GM21447 (cell line): Measurements from ENCODE around the gene ADRB2.
A peak's percentile ranks its signal among the peaks of the same experiment; 100 is the strongest.
"Not testable (repeated sequence)": the region's sequence is repeated elsewhere in the genome, so short reads cannot be mapped to it uniquely, and the experiment has no call there.

Source experiments
- ATAC-seq: cut with Tn5 transposase; IDR thresholded peaks from one replicate; pipeline ENCODE4 v1.9.1; 2021; ENCODE audit not compliant: unreplicated experiment

Gene ADRB2

DNA sequence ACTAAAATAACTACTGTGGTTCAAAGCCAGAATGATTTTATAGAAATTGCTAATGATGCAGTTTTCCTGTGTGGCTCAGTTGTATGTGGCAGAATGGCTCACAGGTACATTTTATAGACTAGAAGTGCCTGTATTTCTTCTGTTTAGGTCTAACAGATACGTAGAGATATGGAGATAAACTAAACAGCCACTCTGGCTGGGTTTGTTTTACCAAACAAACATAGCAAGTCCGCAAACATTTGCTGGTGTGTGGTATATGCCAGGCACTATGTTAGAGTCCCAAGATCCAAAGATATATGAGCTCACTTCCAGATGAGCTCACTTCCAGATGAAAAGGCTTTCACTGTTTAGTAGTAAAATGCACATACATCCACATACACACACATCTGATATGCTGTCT is 24.4 kb downstream of the ADRB2 start:
- no peak for ATAC-seq

DNA sequence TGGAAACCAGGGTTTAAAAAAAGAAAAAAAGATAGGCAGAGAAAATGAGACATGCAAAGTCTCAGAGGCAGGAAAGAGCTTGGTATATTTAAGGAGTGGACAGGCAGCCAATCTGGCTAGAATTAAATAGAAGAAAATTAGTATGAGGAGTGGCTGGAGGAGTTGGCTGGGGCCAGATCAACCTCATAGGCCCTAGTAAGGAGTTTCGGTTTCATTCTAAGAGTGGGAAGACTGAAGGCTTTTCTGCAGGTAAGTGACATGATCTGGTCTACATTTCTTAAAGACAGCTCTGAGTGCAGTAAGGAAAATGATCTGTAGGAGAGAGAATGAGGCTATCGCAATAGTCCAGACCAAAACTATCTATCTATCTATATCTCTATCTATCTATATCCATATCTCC is 27.5 kb downstream of the ADRB2 start:
- peak; percentile 53 for ATAC-seq

DNA sequence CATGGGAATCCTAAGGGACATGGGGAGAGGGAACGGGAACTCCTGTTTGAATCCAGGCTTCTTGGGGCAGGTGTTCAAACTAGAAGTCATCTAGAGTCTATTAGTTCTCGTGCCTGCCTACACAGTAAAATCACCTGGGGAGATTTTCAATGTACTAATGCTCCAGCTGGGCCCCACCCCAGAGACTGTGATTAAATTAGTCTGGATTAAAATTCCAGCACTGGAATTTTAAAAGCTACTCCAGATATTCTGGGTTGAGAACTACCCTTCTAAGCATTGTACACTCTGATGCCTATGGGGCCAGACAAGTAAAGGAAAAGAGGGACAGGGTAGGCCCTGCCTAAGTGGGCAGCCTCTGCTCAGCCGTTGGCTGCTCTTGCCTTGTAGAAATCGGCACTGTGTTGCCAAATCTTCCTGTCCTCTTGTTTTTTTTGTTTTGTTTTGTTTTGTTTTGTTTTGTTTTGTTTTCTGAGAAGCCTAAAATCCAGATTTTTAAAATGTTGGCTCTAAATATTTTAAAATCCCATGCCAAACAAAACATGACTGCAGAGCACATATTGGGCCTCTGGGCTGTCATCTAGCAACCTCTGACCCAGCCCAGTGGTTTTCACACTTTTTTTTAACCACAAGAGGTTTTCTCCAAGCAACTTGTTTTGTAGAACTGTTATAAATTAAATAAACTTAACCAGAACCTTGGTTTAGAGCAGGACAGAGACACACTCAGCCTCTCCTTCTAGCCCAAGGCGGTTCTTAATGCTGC is 29.0 kb downstream of the ADRB2 start:
- no peak for ATAC-seq

DNA sequence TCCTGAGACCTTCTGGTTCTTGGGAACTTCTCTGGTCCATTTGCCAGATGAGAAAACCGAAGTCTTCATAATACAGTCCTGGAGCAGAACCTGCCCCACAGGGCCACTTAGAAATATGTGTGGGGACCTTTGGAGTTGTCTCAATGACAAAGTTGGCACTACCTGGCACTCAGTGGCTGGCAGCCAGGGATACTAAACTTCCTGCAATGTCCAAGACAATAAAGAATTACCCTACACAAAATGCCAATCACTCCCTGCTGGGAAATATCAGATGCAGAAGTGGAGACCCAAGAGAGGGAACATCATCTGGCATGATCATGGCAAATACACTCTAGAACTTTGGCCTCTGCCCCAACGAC is 29.6 kb downstream of the ADRB2 start:
- no peak for ATAC-seq

DNA sequence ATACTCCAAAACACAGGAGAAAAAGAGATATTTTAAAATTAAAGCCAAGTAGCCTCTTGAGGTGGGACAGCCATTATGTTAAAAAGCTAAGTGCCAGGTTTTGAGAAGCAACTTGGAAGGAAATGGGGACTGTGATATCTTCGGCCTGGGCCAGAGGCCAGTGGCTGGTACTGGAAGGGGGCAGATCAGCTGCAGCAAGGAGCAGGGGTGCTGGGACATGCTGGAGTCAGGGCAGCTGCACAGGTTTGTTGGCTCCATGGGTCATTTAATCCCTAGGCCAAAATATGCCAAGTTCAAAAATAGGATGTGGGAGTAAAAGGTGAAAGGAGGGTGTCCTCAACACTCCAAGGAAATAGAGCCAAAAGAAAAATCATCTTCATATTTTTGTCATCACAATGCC is 30.0 kb downstream of the ADRB2 start:
- no peak for ATAC-seq

DNA sequence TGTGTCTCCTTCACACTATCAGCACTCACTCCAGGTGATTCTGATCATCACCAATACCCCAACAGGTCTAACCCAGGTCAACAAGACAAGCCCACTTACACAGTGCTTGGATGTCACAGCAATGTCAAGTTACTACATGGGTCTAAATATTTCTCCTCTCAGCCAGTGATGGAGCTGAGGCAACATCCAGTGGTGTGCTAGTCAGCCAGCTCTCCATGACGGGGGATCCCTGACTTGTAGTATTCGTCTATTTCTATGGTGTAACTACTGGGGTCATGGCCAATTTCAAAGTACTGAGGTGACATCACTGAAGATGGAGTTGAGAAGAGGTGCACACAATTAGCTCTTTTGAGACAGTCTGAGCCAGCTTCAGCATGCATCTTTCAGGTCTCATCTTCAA is 31.1 kb downstream of the ADRB2 start:
- ATAC-seq: no peak

DNA sequence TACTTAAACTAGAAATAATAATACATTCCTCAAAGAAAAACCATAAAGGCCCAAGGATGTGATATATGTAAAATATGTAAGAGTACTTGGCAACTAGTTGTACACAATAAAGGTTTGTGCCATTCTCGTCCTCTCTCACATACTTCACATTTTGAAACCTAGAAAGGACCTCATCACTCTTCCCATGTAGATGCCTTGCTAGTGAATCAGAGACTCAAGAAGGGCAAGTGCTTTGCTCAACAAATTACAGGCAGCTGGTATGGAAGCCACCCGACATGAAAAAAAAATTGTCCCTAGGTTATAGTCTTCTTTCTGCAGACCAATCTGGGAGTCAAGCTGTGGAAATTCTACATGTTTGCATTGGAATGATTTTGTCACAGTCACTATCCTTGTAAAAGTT is 31.7 kb downstream of the ADRB2 start:
- no peak for ATAC-seq

DNA sequence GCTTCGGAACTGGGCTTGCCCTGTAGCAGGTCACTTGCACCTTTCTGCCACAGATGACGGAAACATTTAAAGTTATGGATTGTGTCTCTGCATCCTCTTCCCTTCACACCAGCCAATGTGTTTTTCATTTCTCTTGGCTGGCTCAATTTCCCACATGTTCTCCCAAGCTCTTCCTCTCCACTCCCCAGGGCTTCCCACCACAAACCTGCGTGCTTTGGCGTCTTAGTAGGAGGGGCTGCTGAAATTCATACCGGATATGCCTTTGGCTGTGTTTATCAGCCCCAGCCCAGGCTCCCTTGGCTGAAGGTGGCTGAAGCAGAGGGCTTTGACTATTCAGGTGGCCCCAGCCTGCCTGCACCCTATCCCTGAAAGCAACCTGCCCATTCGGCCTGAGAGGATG is 32.1 kb downstream of the ADRB2 start:
- no peak for ATAC-seq

DNA sequence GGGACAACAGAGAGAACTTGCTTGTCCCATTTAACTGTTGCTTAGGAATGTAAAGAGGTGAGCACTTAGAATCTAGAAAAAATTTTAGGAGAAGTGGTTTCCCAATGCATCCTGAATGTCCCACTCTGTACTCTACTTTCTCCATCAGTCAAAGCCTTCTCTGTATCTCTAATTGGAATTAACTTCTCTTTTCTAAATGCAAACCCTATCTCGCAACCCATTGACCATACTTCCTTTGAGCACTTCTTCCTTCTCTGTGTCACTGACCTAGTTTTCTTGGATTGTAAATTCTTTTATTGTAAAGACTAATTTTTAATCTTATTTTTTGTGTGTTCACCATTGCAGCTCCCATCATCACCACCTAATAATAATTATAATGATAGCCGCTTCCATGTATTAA is 33.3 kb downstream of the ADRB2 start:
- ATAC-seq: no peak

DNA sequence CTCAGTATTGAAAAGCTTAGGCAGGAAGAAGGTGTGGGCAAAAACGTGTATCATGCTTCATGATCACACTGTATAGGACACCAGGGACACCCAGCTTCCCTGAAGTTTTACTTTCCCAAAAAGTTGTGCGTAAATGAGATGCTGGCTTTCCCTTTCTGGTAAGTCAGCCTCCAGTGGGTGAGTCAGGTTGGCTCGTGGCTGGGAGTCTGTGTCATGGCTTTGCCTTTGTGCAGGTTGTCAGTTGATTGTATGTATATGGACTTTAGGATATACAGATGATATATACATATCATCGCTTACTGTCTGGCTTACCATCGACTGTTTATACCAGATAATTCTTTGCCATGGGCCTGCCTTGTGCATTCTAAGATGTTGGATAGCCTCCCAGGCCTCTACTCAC is 34.2 kb downstream of the ADRB2 start:
- no peak for ATAC-seq

DNA sequence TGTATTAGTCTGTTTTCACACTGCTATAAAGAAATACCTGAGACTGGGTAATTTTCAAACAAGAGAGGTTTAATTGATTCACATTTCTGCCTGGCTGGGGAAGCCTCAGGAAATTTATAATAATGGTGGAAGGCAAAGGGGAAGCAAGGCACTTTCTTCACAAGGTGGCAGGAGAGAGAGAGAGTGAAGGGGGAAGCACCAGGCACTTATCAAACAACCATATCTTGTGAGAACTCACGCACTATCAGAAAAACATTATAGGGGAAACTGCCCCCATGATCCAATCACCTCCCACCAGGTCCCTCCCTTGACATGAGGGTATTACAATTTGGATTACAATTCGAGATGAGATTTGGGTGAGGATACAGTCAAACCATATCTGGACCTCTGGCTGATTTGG is 34.7 kb downstream of the ADRB2 start:
- ATAC-seq: no peak

DNA sequence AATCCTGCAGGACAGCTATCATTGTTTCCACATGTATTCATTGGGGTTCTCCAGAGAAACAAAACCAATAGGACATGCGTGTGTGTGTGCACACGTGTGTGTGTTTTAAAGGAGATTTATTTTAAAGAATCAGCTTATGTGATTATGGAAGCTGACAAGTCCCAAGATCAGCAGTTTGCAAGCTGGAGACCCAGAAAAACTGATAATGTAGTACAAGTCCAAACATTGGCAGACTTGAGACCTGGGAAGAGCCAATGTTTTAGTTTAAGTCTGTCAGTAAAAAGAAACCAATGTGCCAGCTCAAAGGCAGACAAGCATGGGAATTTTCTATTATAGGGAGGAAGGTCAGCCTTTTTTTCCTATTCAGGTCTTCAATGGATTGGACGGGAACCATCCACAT is 35.3 kb downstream of the ADRB2 start:
- ATAC-seq: no peak

DNA sequence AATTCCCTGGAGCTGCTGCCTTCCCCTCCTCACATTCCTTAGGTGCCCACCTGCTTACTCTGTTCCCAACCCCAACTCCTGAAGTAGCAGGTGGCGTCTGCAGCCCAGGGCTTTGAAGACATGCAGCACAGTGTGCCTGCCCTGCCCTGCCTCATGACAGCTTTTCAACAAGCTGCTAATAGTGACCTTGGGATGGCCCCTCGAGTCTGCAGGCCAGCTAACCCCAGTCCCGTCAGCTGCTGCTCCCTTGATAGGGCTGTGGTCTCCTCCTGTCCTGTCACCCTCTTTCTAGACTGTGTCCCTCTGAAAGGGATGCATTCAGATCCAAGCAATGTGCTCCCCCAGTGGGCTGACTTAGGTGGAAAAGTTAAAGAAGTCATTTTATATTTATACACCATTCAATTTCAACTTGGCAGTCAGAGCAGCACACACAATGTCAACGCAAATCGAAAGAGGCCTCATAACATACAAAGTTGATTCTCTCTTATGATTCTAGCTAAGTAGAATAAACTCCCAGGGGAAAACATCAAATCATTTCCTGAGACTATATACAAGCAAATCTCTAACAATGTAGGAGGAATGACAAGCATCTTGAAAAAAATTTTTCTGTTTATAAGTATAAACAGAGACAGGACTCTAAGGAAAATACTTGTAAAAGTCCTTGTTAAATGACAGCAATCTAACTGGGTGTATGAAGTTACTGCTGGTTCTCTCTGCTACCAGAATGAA is 37.9 kb downstream of the ADRB2 start:
- ATAC-seq: no peak

DNA sequence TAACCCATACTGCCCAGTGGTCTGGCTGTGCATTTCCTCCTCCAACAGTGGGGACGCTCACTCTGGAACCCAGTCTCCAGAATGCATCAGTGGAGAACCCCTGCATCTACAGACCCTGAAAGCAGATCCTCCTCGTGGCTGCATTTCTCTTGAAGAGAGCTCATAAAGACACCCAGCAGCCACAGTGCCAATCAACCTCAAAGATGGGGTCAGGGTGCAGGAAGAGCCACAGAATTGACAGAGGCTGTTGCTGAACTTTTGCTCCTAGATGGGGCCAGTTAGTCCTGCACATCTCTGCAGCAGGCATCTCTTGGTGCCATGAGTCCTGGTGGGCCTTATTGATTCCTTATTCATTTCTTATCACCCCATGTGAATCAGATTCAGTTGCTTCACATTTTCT is 39.6 kb downstream of the ADRB2 start:
- no peak for ATAC-seq

DNA sequence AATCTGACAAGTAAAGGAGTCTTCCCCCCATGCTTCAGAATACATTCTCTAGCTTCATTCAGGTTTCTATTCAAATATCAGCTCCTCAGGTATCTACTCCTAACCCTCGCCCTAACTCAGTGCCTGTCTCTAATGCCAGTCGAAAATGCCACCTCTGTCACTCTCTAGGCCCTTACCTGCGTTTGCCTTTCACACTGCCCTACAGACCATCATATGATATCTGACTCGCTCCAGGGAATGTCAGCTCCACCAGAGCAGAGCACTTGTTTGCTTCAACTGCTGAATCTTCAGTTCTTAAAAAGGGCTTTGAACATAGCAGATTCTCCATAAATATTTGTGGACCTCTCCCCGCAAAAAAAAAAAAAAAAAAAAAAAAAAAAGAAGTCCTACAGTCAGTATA is 46.7 kb downstream of the ADRB2 start:
- no peak for ATAC-seq

DNA sequence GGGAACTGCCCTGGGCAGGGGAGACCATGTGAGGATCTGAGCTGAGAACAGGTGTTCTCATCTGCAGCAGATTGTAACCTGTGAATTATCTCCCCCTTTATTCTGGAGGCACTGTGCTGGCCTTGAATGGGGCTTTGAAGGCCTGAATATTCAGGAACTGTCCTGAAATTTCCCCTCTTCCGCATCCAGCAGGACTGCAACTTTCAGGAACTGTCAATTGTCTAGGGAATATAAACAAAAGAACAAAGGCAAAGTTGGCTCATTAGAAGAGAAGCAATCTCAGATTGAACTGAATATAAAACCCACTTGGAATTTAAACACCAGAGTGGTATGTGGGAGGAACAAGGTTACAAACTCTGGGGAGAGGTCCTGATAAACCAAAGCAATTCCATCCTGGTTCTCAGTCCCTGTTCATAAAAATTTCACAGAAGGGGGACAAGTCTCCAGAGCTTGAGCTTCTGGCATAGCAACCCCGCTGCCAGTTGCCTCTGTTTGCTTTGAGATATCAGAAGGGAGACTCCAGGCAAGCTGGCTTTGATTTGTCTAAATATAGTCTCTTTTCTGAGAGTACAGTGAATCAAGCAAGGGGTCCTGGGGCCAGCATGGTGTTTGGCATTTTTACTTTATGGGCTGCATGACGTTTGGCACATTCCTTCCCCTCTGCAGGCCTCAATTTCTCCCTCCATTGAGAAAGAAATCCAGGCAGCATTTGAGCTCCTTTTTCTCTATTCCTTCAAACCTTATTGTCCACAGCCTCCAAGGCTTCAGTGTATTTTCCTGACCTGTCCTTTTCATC is 47.5 kb downstream of the ADRB2 start:
- ATAC-seq: no peak

DNA sequence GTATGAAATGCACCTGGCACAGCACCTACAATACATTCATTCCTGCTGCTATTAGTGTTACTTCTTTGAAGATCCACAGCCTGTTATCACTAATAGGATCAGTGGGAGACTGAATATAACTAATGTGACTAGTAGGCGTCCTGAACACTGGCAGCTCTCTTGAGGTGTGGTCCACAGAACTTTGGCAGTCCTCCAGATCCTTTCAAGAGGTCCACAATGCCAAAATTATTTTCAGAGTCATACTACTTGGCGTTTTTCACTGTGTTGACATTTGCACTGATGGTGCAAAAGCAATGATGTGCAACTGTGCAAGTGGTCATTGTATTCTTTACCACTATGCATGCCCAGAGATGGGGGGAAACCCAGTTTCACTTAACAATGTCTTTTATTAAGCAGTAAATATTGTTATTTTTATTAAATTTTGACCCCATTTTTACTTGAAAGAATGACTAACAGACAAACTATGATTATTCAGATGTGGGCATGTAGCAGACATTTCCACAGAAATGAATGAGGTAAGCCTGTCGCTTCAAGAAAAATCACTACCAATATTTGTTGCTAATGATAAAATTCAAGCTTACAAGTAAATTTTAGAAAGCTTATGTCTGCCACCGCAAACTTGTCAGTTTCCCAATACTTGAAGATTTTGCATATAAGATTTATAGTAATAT is 48.9 kb downstream of the ADRB2 start:
- ATAC-seq: no peak

DNA sequence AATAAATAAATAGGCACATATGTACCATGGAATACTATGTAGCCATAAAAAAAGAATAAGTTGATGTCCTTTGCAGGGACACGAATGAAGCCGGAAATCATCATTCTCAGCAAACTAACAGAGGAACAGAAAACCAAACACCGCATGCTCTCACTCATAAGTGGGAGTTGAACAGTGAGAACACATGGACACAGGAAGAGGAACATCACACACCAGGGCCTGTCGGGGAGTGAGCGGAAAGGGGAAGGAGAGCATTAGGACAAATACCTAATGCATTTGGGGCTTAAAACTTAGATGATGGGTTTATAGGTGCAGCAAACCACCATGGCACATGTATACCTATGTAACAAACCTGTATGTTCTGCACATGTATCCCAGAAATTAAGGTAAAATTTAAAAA is 51.0 kb downstream of the ADRB2 start:
- not testable (repeated sequence) for ATAC-seq
